SH-SY5Y (cell line): ENCODE results near the gene LMO7.

Experiments
- GATA2 ChIP-seq: IDR thresholded peaks from 2 replicates; pipeline ENCODE4 v1.6.1; 2011; ENCODE audit warnings: mild to moderate bottlenecking, low read depth, low read length
- GATA3 ChIP-seq: IDR thresholded peaks from 2 replicates; pipeline ENCODE4 v1.6.1; 2011; ENCODE audit warnings: low read depth, mild to moderate bottlenecking, low read length, moderate library complexity

LMO7 gene

GRCh38 chr13:75636436-75637180 lies 478 bp downstream of the LMO7 start:
- TF ChIP-seq GATA3, result no peak
- no peak for TF ChIP-seq GATA2

GRCh38 chr13:75637181-75637750 lies 1.1 kb downstream of the LMO7 start:
- no peak for TF ChIP-seq GATA3
- TF ChIP-seq GATA2, result no peak

DNA sequence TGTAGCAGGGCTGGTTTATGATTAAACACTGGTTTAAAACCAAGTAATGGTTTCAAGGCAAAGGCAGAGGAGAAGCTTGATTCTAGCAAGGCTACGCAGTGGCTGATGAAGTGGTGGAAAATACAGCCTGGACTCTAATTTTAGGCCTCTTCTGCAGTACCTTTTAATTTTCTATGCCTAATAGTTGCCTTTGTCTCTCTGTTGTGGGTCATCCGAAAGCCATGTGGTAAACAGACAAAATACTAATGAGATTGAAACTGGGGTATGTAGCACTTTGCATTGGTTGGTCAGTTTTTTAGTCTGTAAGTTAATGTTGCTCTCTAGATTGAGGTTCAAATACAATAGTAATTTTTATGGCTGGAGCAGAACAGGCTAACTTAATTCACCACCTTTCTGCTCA lies 3.3 kb downstream of the LMO7 start:
- TF ChIP-seq GATA2 (no peak), GATA3 (no peak)

DNA sequence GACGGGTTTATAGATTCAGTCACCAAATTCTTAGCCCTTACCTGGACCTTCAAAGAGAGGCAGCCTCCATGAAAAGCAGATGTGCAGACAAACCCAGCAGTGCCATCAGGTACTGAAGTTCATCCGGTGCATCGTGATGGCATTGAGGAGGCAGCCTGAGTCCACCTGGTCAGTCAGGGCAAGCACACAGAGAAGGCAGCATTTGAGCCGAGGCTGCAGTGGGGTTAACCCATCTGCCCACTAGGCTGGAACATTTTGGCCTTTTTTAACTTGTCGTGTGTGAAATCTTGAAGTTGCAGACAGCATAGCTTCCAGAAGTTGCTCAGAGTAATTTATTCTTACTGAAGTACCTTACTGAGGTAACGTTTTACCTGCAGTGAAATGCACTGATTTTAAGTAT lies 4.9 kb downstream of the LMO7 start:
- TF ChIP-seq GATA3 (no peak), GATA2 (no peak)

GRCh38 chr13:75643182-75643581 lies 7.1 kb downstream of the LMO7 start:
- TF ChIP-seq GATA3, result no peak
- no peak for TF ChIP-seq GATA2

GRCh38 chr13:75643693-75644092 lies 7.6 kb downstream of the LMO7 start:
- TF ChIP-seq GATA3, result no peak

- no peak for TF ChIP-seq GATA2
- no peak for TF ChIP-seq GATA3
Measured at GRCh38 chr13:75645141-75645540, 9.0 kb downstream of the LMO7 start.

- TF ChIP-seq GATA2, result no peak
- TF ChIP-seq GATA3, result no peak
Measured at GRCh38 chr13:75647126-75647784, 11.1 kb downstream of the LMO7 start.

- TF ChIP-seq GATA3, result no peak
- TF ChIP-seq GATA2, result no peak
Measured at GRCh38 chr13:75648446-75648845, 12.3 kb downstream of the LMO7 start.

DNA sequence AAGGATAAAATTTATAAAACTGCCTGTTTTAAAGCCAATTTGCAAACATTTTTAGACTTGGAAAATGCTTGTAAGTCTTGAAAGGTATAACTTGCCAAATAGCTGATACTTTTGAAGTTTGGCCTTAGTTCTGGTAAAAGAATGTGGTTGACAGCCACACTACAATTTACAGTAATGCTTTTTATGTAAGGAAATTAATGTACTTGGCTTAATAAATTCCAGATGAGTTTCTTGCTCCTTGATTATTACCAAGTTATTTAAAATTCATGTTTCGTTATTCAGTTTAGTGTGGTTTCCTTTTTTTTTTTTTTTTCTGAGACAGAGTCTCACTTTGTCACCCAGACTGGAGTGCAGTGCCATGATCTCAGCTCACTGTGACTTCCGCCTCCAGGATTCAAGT lies 14.9 kb downstream of the LMO7 start:
- no peak for TF ChIP-seq GATA3
- TF ChIP-seq GATA2, result no peak

DNA sequence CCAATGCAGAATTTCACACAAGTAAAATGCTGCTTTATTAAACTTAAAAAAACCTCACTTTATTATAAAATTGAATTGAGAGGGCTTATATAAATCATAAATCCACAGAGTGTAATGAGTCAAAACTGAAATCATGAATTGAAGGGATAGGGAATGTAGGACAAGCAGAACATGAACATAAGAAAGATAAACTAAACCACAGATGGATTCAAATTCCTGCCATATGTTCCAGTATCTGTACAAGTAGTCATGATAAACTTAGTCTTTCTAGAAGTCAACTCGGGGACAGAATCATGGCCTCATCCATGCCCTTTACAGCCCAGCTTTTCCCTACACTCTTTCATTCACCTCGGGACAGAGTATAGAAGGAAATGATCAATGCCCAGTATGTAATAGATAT lies 16.6 kb downstream of the LMO7 start:
- TF ChIP-seq GATA2 (no peak), GATA3 (no peak)

- TF ChIP-seq GATA2, result no peak
- no peak for TF ChIP-seq GATA3
Measured at GRCh38 chr13:75656425-75656989, 20.4 kb downstream of the LMO7 start.

DNA sequence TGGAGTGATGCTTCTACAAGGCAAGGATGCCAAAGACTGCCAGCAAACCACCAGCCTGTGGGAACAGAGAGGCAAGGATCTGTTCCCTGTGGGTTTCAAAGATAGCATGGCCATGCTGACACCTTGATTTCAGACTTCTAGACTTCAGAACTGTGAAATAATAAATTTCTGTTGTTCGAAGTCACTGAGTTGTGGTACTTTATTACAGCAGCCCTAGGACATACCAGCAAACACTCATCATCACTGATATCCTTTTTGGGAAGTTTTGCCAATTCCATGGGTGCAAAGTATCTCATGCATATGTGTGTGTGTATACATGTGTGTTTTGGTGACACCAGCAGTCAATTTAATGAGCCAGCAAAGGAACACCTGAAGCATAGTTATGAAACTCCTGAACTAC lies 21.0 kb downstream of the LMO7 start:
- TF ChIP-seq GATA3 (no peak), GATA2 (no peak)

- no peak for TF ChIP-seq GATA3
- TF ChIP-seq GATA2, result no peak
Measured at GRCh38 chr13:75660694-75661093, 24.6 kb downstream of the LMO7 start.

DNA sequence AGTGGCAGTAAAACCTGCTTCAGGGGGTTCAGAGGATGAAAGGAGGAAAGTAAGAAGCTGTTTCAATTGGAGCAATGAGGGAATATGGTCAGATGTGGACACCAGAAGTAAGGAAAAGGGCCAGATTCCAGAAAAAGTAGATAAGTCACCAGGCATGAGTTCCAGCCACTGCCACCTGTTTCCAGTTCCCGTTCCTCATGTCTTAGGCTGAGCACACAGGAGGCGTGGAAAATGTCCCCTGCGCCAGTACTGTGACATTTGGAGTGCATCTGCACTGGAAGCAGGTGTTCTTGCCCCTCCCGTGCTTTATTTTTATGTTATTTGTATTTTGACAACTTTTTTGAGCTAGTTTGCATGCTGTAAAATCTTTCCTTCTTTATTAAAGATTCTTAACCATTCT lies 25.3 kb downstream of the LMO7 start:
- TF ChIP-seq GATA3 (no peak), GATA2 (no peak)

DNA sequence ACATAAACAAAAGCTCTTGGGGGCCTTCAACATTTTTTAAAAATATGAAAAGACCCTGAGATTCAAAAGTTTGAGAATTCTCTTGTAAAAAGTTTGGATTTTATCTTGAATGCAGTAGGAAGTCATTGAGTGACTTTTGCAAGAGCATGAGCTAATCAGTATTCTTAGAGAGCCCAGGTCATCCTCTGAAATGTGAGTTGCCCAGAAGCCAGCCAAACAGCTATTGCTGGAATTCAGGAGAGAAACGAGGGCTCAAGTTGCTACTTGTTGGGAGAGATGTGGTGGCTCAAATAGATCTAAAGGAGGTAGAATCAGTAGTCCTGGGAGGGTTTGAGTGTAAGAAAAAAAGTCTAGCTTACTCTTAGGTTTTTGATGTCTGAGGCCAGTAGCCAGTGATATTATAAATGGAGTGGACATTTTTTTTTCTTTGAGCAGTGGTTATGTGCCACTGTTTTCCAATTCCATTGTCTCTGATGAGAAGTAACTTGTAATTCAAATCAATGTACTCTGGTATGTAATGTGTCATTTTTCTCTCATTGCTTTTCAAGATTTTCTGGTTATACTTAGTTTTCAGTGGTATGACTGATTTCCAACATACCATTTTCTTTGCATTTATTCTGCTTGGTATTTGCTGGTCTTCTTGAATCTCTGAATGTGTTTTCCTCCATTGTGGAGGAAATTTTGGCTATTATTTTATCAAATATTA lies 30.7 kb downstream of the LMO7 start:
- no peak for TF ChIP-seq GATA2
- no peak for TF ChIP-seq GATA3

GRCh38 chr13:75669706-75670105 lies 33.6 kb downstream of the LMO7 start:
- TF ChIP-seq GATA3, result no peak
